Astrocyte (in vitro differentiated cells and primary cell): ENCODE data around the gene GVQW3. TPM values are rescaled to one million over a fixed set of nuclear protein-coding genes. Genes with fewer than 3 reads are reported as not detected.

ENCODE experiments used
- DNase-seq: peaks from one replicate; pipeline ENCODE4 v3.0.0-alpha.2; 2010; ENCODE audit warnings: low read depth
- FAIRE-seq: peaks from 2 replicates; lab custom pipeline; 2011; peaks lifted over from hg19 to GRCh38; lab: Jason Lieb, UNC
- H2AFZ ChIP-seq: 2 replicates; pipeline ENCODE4 v1.6.0; 2012; ENCODE audit warnings: low read depth, low read length, inconsistent platforms
- H3K27ac ChIP-seq: 2 replicates; pipeline ENCODE4 v1.5.1; 2011; ENCODE audit warnings: low read depth, low read length, inconsistent platforms
- H3K27me3 ChIP-seq: 2 replicates; pipeline ENCODE4 v1.6.0; 2011; ENCODE audit warnings: low read length, inconsistent platforms; ENCODE audit not compliant: insufficient read depth
- H3K36me3 ChIP-seq: 2 replicates; pipeline ENCODE4 v1.5.1; 2011; ENCODE audit warnings: low read length, inconsistent platforms; ENCODE audit not compliant: insufficient read depth
- H3K4me1 ChIP-seq: 2 replicates; pipeline ENCODE4 v1.5.1; 2011; ENCODE audit warnings: low read length, inconsistent platforms; ENCODE audit not compliant: insufficient read depth
- H3K4me2 ChIP-seq: 2 replicates; pipeline ENCODE4 v1.6.0; 2012; ENCODE audit warnings: low read length, inconsistent platforms
- H3K4me3 ChIP-seq: 2 replicates; pipeline ENCODE4 v1.5.1; 2011; ENCODE audit warnings: low read depth, mild to moderate bottlenecking, low read length, inconsistent platforms; ENCODE audit not compliant: insufficient read depth
- H3K79me2 ChIP-seq: 2 replicates; pipeline ENCODE4 v1.6.0; 2012; ENCODE audit warnings: mild to moderate bottlenecking, low read length, inconsistent platforms; ENCODE audit not compliant: insufficient read depth
- H3K9ac ChIP-seq: 2 replicates; pipeline ENCODE4 v1.6.0; 2012; ENCODE audit warnings: mild to moderate bottlenecking, low read length, inconsistent platforms
- H3K9me3 ChIP-seq: 2 replicates; pipeline ENCODE4 v1.5.1; 2012; ENCODE audit warnings: low read depth, mild to moderate bottlenecking, low read length, inconsistent platforms; ENCODE audit not compliant: insufficient read depth
- H4K20me1 ChIP-seq: 2 replicates; pipeline ENCODE4 v1.6.0; 2012; ENCODE audit warnings: low read length, inconsistent platforms; ENCODE audit not compliant: insufficient read depth
- H3K27ac Mint-ChIP-seq: one replicate; pipeline ENCODE4 v1.8.0; 2021; ENCODE audit warnings: mild to moderate bottlenecking, mixed read lengths; ENCODE audit not compliant: unreplicated experiment
- H3K27me3 Mint-ChIP-seq: one replicate; pipeline ENCODE4 v1.8.0; 2021; ENCODE audit warnings: low read depth, mixed read lengths; ENCODE audit not compliant: unreplicated experiment
- H3K36me3 Mint-ChIP-seq: one replicate; pipeline ENCODE4 v1.8.0; 2021; ENCODE audit warnings: low read depth, mixed read lengths; ENCODE audit not compliant: unreplicated experiment
- H3K4me1 Mint-ChIP-seq: one replicate; pipeline ENCODE4 v1.8.0; 2021; ENCODE audit warnings: low read depth, mixed read lengths; ENCODE audit not compliant: unreplicated experiment
- H3K4me3 Mint-ChIP-seq: one replicate; pipeline ENCODE4 v1.8.0; 2021; ENCODE audit warnings: mild to moderate bottlenecking, moderate library complexity, mixed read lengths; ENCODE audit not compliant: unreplicated experiment
- H3K9me3 Mint-ChIP-seq: one replicate; pipeline ENCODE4 v1.8.0; 2021; ENCODE audit warnings: mild to moderate bottlenecking, mixed read lengths; ENCODE audit not compliant: unreplicated experiment
- CTCF ChIP-seq: IDR thresholded peaks from 2 replicates; pipeline ENCODE4 v1.5.1; 2011; ENCODE audit warnings: low read depth, mild to moderate bottlenecking, inconsistent platforms, low read length, moderate library complexity; ENCODE audit not compliant: insufficient read depth
- EZH2 ChIP-seq: IDR thresholded peaks from 2 replicates; pipeline ENCODE4 v1.6.1; 2012; ENCODE audit warnings: mild to moderate bottlenecking, low read length, inconsistent platforms; ENCODE audit not compliant: insufficient read depth
- total RNA-seq: library from RNA; stranded (reverse); gene quantifications from 2 replicates; pipeline ENCODE4 v1.2.1, GENCODE V29; 2021

GVQW3 gene
- total RNA-seq, 1 donor from 2014 or later = 2.0 TPM

DNA sequence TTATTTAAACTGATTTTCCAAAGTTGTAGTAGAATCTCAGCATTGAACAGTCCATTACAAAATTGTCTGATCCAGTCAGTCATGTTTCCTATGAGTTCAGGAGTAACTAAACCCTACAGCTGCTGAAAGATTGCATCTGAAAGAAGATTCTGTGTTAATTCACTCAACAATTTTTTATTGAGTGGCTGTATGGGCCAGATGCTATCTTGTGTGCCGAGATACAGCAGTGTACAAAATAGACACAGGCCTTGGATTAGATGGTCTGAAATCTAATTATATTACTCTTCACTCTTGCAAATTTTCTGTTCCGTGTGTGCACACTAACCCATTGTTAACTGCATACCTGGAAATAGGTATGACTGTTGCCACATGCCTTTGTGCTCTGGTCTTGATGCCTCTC is 7.3 kb downstream of the GVQW3 start:
- no peaks in the 10 kb centered on the region for H3K9me3 Mint-ChIP-seq
- peaks cover 4% of the 10 kb centered on the region for H3K4me1 Mint-ChIP-seq
- H3K4me1 ChIP-seq = no peaks in the 10 kb centered on the region
- H3K27me3 ChIP-seq = no peaks in the 10 kb centered on the region
- H3K4me2 ChIP-seq = no peak overlapping the region
- H3K9ac ChIP-seq = no peak overlapping the region
- no peaks in the 10 kb centered on the region for H3K27me3 Mint-ChIP-seq
- no peak overlapping the region for H3K27ac Mint-ChIP-seq
- no peaks in the 10 kb centered on the region for H4K20me1 ChIP-seq
- peaks cover 6% of the 10 kb centered on the region for H3K36me3 Mint-ChIP-seq
- FAIRE-seq (no peak), DNase-seq (no peak)
- H3K9me3 ChIP-seq = no peaks in the 10 kb centered on the region
- no peak for TF ChIP-seq CTCF
- no peak for TF ChIP-seq EZH2
- H3K4me3 ChIP-seq = no peak overlapping the region
- H2AFZ ChIP-seq = no peak overlapping the region
- no peaks in the 10 kb centered on the region for H3K36me3 ChIP-seq
- no peak overlapping the region for H3K4me3 Mint-ChIP-seq
- H3K27ac ChIP-seq = no peak overlapping the region
- no peaks in the 10 kb centered on the region for H3K79me2 ChIP-seq

DNA sequence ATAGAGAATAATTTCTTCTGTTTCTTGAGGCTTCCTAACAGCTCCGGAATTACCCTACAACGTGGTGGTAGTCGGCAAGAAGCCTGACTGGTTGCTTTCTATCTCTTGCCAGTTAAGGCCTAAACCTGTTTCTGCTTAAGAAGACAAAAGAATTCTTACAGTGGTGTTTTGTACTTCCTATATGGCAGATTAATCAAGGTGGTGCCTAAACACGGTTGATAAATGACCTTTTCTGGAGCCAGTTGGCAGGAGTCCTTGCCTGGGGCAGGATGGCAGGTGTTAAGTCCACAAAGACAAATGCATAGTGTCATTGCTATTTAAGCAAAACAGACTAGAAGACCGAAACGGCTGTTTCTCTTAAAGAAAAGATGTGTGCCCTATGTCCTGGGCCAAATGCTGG is 9.9 kb downstream of the GVQW3 start:
- H3K4me2 ChIP-seq = no peak overlapping the region
- no peaks in the 10 kb centered on the region for H3K4me1 Mint-ChIP-seq
- H3K36me3 ChIP-seq = no peaks in the 10 kb centered on the region
- H3K27me3 Mint-ChIP-seq = peaks cover 3% of the 10 kb centered on the region
- no peak overlapping the region for H3K27ac Mint-ChIP-seq
- H3K4me3 Mint-ChIP-seq = no peak overlapping the region
- no peak overlapping the region for H3K27ac ChIP-seq
- H3K79me2 ChIP-seq = no peaks in the 10 kb centered on the region
- FAIRE-seq (no peak), DNase-seq (peak; percentile 41)
- no peaks in the 10 kb centered on the region for H4K20me1 ChIP-seq
- no peaks in the 10 kb centered on the region for H3K9me3 ChIP-seq
- no peaks in the 10 kb centered on the region for H3K27me3 ChIP-seq
- H3K36me3 Mint-ChIP-seq = peaks cover 3% of the 10 kb centered on the region
- TF ChIP-seq CTCF (no peak), EZH2 (no peak)
- no peak overlapping the region for H2AFZ ChIP-seq
- no peaks in the 10 kb centered on the region for H3K9me3 Mint-ChIP-seq
- no peak overlapping the region for H3K9ac ChIP-seq
- no peak overlapping the region for H3K4me3 ChIP-seq
- H3K4me1 ChIP-seq = no peaks in the 10 kb centered on the region

- H3K27ac ChIP-seq = no peak overlapping the region
- H3K27me3 Mint-ChIP-seq = peaks cover 3% of the 10 kb centered on the region
- H3K79me2 ChIP-seq = no peaks in the 10 kb centered on the region
- H3K27ac Mint-ChIP-seq = no peak overlapping the region
- H4K20me1 ChIP-seq = no peaks in the 10 kb centered on the region
- no peak overlapping the region for H3K9ac ChIP-seq
- no peak overlapping the region for H2AFZ ChIP-seq
- H3K4me1 ChIP-seq = no peaks in the 10 kb centered on the region
- H3K4me1 Mint-ChIP-seq = no peaks in the 10 kb centered on the region
- no peak overlapping the region for H3K4me3 ChIP-seq
- no peaks in the 10 kb centered on the region for H3K36me3 Mint-ChIP-seq
- no peak for FAIRE-seq
- H3K36me3 ChIP-seq = no peaks in the 10 kb centered on the region
- H3K9me3 ChIP-seq = no peaks in the 10 kb centered on the region
- TF ChIP-seq EZH2 = no peak
- no peak for TF ChIP-seq CTCF
- no peaks in the 10 kb centered on the region for H3K9me3 Mint-ChIP-seq
- no peak overlapping the region for H3K4me3 Mint-ChIP-seq
- no peak for DNase-seq
- H3K4me2 ChIP-seq = no peak overlapping the region
- H3K27me3 ChIP-seq = no peaks in the 10 kb centered on the region
Observed at GRCh38 chr11:76391811-76392475, 10.8 kb downstream of the GVQW3 start.
